Ishikawa (cell line): ENCODE data around the gene RTTN.

Experiments used
- CEBPB ChIP-seq: IDR thresholded peaks from 2 replicates; pipeline ENCODE4 v1.6.1; 2012
- CREB1 ChIP-seq: IDR thresholded peaks from 2 replicates; pipeline ENCODE4 v1.6.1; 2012; ENCODE audit warnings: low read depth
- EGR1 ChIP-seq: IDR thresholded peaks from 2 replicates; pipeline ENCODE4 v1.6.1; 2012
- EP300 ChIP-seq: IDR thresholded peaks from 2 replicates; pipeline ENCODE4 v1.6.1; 2012; ENCODE audit warnings: borderline replicate concordance
- FOXM1 ChIP-seq: IDR thresholded peaks from 2 replicates; pipeline ENCODE4 v1.6.1; 2012; ENCODE audit warnings: low read depth, borderline replicate concordance
- NFIC ChIP-seq: IDR thresholded peaks from 2 replicates; pipeline ENCODE4 v1.6.1; 2012
- RAD21 ChIP-seq: IDR thresholded peaks from 2 replicates; pipeline ENCODE4 v1.6.1; 2012; ENCODE audit warnings: low read depth
- TAF1 ChIP-seq: IDR thresholded peaks from 2 replicates; pipeline ENCODE4 v1.6.1; 2012; ENCODE audit warnings: low read depth, mild to moderate bottlenecking
- TCF12 ChIP-seq: IDR thresholded peaks from 2 replicates; pipeline ENCODE4 v1.6.1; 2012; ENCODE audit warnings: low read depth
- TEAD4 ChIP-seq: IDR thresholded peaks from 2 replicates; pipeline ENCODE4 v1.6.1; 2012
- YY1 ChIP-seq: IDR thresholded peaks from 2 replicates; pipeline ENCODE4 v1.6.1; 2012; ENCODE audit warnings: low read depth
- ZBTB7A ChIP-seq: IDR thresholded peaks from 2 replicates; pipeline ENCODE4 v1.6.1; 2012; ENCODE audit warnings: low read depth
- TF ChIP-seq, protein P1 (sequence below): IDR thresholded peaks from 2 replicates; pipeline ENCODE4 v1.6.1; 2012
- TF ChIP-seq, protein P2 (sequence below): IDR thresholded peaks from 2 replicates; pipeline ENCODE4 v1.6.1; 2012; ENCODE audit warnings: low read depth, mild to moderate bottlenecking
- TF ChIP-seq, protein P3 (sequence below): IDR thresholded peaks from 2 replicates; pipeline ENCODE4 v1.6.1; 2012

The RTTN gene

DNA sequence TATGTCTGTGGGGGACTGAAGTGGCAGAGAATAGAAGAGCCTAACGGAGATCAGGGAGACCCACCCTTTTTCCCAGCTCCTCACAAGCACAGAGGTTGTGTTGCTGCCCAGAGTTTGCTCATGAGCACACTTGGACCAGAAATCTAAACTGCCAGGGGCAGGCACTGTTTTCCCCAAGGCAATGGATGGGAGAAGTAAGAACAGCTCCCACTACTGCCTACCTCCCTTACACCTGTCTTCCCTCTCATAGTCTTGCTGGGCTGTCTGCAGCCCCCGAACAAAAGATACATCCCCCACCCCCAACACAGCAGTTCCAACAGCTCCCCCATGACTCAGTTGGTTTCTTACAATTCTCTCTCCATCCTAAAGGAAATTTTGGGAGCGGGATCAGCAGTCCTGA, 209.7 kb downstream of the RTTN start:
- TF ChIP-seq TCF12 = no peak

DNA sequence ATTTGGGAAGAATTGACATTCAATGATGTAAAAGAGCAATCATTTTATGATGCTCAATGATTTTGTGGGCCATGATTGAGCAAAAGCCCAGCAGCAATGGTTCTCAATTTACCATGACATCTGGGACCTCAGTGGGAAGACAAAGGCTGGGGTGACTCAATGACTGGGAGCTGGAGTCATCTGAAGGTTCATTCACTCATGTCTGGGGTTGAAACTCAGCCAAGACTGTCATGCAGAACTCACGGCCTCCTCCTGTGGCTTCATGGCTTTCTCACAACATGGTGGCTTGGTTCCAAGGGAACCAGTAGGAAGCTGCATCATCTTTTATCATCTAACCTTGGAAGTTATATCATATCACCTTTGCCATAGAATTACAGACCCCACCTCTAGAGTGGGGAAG, 212.7 kb downstream of the RTTN start:
- no peak for TF ChIP-seq EP300
- TF ChIP-seq EGR1 = no peak
- TF ChIP-seq NFIC = no peak
- TF ChIP-seq YY1 = no peak
- TF ChIP-seq, protein P1, sequence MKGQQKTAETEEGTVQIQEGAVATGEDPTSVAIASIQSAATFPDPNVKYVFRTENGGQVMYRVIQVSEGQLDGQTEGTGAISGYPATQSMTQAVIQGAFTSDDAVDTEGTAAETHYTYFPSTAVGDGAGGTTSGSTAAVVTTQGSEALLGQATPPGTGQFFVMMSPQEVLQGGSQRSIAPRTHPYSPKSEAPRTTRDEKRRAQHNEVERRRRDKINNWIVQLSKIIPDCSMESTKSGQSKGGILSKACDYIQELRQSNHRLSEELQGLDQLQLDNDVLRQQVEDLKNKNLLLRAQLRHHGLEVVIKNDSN = no peak
- TF ChIP-seq TCF12 = no peak
- no peak for TF ChIP-seq CEBPB
- no peak for TF ChIP-seq TAF1
- TF ChIP-seq CREB1 = no peak
- TF ChIP-seq FOXM1 = no peak
- TF ChIP-seq, protein P2, sequence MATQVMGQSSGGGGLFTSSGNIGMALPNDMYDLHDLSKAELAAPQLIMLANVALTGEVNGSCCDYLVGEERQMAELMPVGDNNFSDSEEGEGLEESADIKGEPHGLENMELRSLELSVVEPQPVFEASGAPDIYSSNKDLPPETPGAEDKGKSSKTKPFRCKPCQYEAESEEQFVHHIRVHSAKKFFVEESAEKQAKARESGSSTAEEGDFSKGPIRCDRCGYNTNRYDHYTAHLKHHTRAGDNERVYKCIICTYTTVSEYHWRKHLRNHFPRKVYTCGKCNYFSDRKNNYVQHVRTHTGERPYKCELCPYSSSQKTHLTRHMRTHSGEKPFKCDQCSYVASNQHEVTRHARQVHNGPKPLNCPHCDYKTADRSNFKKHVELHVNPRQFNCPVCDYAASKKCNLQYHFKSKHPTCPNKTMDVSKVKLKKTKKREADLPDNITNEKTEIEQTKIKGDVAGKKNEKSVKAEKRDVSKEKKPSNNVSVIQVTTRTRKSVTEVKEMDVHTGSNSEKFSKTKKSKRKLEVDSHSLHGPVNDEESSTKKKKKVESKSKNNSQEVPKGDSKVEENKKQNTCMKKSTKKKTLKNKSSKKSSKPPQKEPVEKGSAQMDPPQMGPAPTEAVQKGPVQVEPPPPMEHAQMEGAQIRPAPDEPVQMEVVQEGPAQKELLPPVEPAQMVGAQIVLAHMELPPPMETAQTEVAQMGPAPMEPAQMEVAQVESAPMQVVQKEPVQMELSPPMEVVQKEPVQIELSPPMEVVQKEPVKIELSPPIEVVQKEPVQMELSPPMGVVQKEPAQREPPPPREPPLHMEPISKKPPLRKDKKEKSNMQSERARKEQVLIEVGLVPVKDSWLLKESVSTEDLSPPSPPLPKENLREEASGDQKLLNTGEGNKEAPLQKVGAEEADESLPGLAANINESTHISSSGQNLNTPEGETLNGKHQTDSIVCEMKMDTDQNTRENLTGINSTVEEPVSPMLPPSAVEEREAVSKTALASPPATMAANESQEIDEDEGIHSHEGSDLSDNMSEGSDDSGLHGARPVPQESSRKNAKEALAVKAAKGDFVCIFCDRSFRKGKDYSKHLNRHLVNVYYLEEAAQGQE = no peak
- no peak for TF ChIP-seq ZBTB7A
- no peak for TF ChIP-seq RAD21
- TF ChIP-seq, protein P3, sequence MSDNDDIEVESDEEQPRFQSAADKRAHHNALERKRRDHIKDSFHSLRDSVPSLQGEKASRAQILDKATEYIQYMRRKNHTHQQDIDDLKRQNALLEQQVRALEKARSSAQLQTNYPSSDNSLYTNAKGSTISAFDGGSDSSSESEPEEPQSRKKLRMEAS = no peak
- TF ChIP-seq TEAD4 = no peak

DNA sequence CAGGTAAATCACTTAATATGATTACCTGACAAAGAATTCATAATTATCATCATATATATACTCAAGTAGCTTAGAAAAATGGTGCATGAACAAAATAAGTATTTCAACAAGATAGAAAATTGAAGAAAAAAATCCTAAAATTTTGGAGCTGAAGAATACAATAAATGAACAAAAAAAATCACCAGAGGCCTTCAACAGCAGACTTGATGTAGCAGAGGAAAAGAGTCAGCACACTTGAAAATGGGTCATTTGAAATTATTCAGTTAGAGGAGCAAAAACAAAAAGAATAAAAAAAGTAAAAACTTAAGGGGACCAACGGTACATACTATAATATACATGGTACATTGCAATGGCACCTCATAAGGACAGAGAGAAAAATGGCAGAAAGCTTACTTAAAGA, 217.6 kb downstream of the RTTN start:
- TF ChIP-seq TAF1 (no peak), EGR1 (no peak), EP300 (no peak), NFIC (no peak), TCF12 (no peak), RAD21 (no peak), ZBTB7A (no peak), TEAD4 (no peak), CREB1 (no peak), YY1 (no peak), FOXM1 (no peak)
- TF ChIP-seq, protein P3 = no peak
- TF ChIP-seq, protein P2 = no peak
- TF ChIP-seq, protein P1 = no peak

DNA sequence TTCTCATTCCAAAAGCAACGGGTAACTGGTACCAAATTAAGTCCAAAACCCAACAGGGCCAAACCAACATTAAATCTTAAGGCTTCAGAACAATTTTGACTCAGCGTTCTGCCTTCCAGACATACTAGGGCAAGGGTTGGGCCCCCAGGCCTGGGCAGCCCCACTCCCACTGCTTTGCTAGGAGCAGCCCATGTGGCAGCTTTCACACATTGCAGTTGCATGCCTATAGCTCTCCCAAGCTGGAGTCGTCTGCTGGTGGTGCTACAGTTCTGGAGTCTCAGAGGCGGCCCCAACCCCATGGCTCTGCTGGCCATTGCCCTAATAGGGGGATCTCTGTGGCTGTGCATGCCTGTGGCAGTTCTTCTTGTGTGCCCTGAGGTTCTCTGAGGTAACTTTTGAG, 220.2 kb downstream of the RTTN start:
- TF ChIP-seq EGR1 = no peak
- TF ChIP-seq, protein P2 = no peak
- TF ChIP-seq EP300 = no peak
- TF ChIP-seq CEBPB = no peak

DNA sequence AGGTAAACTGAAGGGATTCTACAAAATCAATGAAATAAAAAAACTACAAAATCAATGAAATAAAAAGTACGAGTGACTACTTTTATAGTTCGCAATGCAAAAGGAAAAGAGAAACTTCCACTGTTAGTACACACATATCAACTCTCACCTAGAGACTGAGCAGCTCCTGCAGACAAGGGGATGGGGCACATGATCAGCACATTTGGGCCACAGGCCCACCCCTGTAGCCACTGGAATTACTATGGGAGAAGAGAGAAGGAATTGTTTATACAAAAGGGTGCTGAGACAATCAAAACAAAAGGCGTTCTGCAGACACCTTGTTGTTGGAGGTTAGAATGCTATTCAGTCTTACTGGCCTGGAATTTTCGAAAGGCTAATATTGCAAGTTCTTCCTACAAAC, 223.1 kb downstream of the RTTN start:
- TF ChIP-seq, protein P1 = no peak
- no peak for TF ChIP-seq CEBPB
- TF ChIP-seq RAD21 = no peak
- no peak for TF ChIP-seq YY1
- TF ChIP-seq CREB1 = no peak
- TF ChIP-seq ZBTB7A = no peak
- no peak for TF ChIP-seq EGR1
- no peak for TF ChIP-seq FOXM1
- TF ChIP-seq EP300 = no peak
- TF ChIP-seq, protein P2 = no peak
- TF ChIP-seq, protein P3 = no peak
- no peak for TF ChIP-seq NFIC
- TF ChIP-seq TCF12 = no peak
- TF ChIP-seq TEAD4 = no peak
- TF ChIP-seq TAF1 = no peak
